Effector memory CD4-positive, alpha-beta T cell (primary cell): ENCODE data around the gene CCDC142.
"Not testable (repeated sequence)": the region's sequence is repeated elsewhere in the genome, so short reads cannot be mapped to it uniquely, and the experiment has no call there.

Experiments used
- DNase-seq, 3 donors: peaks; one replicate each; pipeline ENCODE4 v3.0.0-alpha.2; 2020
- H3K27ac ChIP-seq: 2 replicates; pipeline ENCODE4 v1.7.0; 2013; ENCODE audit warnings: mild to moderate bottlenecking, low read length, moderate library complexity; ENCODE audit not compliant: insufficient read depth, poor library complexity, severe bottlenecking
- H3K27me3 ChIP-seq: replicated peaks from 2 replicates; pipeline ENCODE4 v1.7.0; 2013; ENCODE audit warnings: mild to moderate bottlenecking, low read length; ENCODE audit not compliant: insufficient read depth, control insufficient read depth, poor library complexity, severe bottlenecking
- H3K36me3 ChIP-seq: 2 replicates; pipeline ENCODE4 v1.7.0; 2013; ENCODE audit warnings: mild to moderate bottlenecking, low read length, moderate library complexity; ENCODE audit not compliant: control insufficient read depth, insufficient read depth
- H3K4me1 ChIP-seq: 2 replicates; pipeline ENCODE4 v1.7.0; 2013; ENCODE audit warnings: low read length, mild to moderate bottlenecking; ENCODE audit not compliant: control insufficient read depth, insufficient read depth, poor library complexity, severe bottlenecking
- H3K4me3 ChIP-seq: 2 replicates; pipeline ENCODE4 v1.7.0; 2013; ENCODE audit warnings: low read length, low read depth, mild to moderate bottlenecking; ENCODE audit not compliant: insufficient read depth, poor library complexity, severe bottlenecking
- H3K9me3 ChIP-seq: 2 replicates; pipeline ENCODE4 v1.7.0; 2013; ENCODE audit warnings: mild to moderate bottlenecking, low read length, moderate library complexity; ENCODE audit not compliant: control insufficient read depth

Gene CCDC142

GRCh38 chr2:74483675-74484164 is 922 bp upstream of the CCDC142 start:
- Histone ChIP-seq H3K36me3 (peaks cover 14% of the 10 kb centered on the region), H3K4me3 (peak overlapping the region; percentile 100), H3K4me1 (peaks cover 21% of the 10 kb centered on the region), H3K27ac (peak overlapping the region; percentile 98)
- not testable (repeated sequence) for H3K27me3 ChIP-seq, H3K9me3 ChIP-seq, DNase-seq

- peak in 2 of 3 donors; percentile 27 to 41 for DNase-seq
- no peaks in the 10 kb centered on the region for H3K9me3 ChIP-seq
- peaks cover 21% of the 10 kb centered on the region for H3K4me1 ChIP-seq
- H3K36me3 ChIP-seq, result peaks cover 8% of the 10 kb centered on the region
- H3K27me3 ChIP-seq, result no peaks in the 10 kb centered on the region
- peak overlapping the region; percentile 100 for H3K4me3 ChIP-seq
- H3K27ac ChIP-seq, result peak overlapping the region; percentile 98
Observed at GRCh38 chr2:74481961-74482800, 617 bp downstream of the CCDC142 start.

GRCh38 chr2:74481431-74481830 is 1.4 kb downstream of the CCDC142 start:
- no peak for DNase-seq
- no peaks in the 10 kb centered on the region for H3K27me3 ChIP-seq
- H3K36me3 ChIP-seq, result peaks cover 8% of the 10 kb centered on the region
- H3K4me1 ChIP-seq, result peaks cover 21% of the 10 kb centered on the region
- H3K4me3 ChIP-seq, result peak overlapping the region; percentile 100
- H3K27ac ChIP-seq, result peak overlapping the region; percentile 98
- H3K9me3 ChIP-seq, result no peaks in the 10 kb centered on the region

GRCh38 chr2:74474899-74475298 is 7.9 kb downstream of the CCDC142 start:
- no peak for DNase-seq
- peaks cover 16% of the 10 kb centered on the region for H3K4me1 ChIP-seq
- no peak overlapping the region for H3K4me3 ChIP-seq

GRCh38 chr2:74474481-74474880 is 8.3 kb downstream of the CCDC142 start:
- Histone ChIP-seq H3K4me3 (no peak overlapping the region), H3K36me3 (peaks cover 8% of the 10 kb centered on the region), H3K27ac (no peak overlapping the region), H3K27me3 (no peaks in the 10 kb centered on the region), H3K4me1 (peaks cover 16% of the 10 kb centered on the region), H3K9me3 (no peaks in the 10 kb centered on the region)
- no peak for DNase-seq

More at GRCh38 chr2:74474899-74475298, 7.9 kb downstream of the CCDC142 start:
- Histone ChIP-seq H3K27me3 (no peaks in the 10 kb centered on the region), H3K36me3 (peaks cover 8% of the 10 kb centered on the region), H3K27ac (no peak overlapping the region), H3K9me3 (no peaks in the 10 kb centered on the region)

- Histone ChIP-seq H3K9me3 (no peaks in the 10 kb centered on the region), H3K27me3 (no peaks in the 10 kb centered on the region), H3K4me3 (peak overlapping the region; percentile 58), H3K36me3 (peaks cover 8% of the 10 kb centered on the region), H3K4me1 (peaks cover 16% of the 10 kb centered on the region), H3K27ac (peak overlapping the region; percentile 81)
- no peak for DNase-seq
Observed at GRCh38 chr2:74472945-74473258, 9.9 kb downstream of the CCDC142 start.

GRCh38 chr2:74472086-74472944 is 10.5 kb downstream of the CCDC142 start, which contains the start of gene MRPL53:
Gene MRPL53 (minus strand): TSS chr2:74472680. CDS start chr2:74472660, 20 bp downstream.
- Histone ChIP-seq H3K9me3 (no peaks in the 10 kb centered on the region), H3K27me3 (no peaks in the 10 kb centered on the region), H3K27ac (peak within 1 kb of the TSS; percentile 81), H3K4me1 (peaks cover 16% of the 10 kb centered on the region), H3K36me3 (peaks cover 8% of the 10 kb centered on the region), H3K4me3 (peak within 1 kb of the TSS; percentile 58)
- DNase-seq, result peak; percentile 91 to 96 (median 92)

- no peaks in the 10 kb centered on the region for H3K27me3 ChIP-seq
- DNase-seq, result no peak
- H3K36me3 ChIP-seq, result peaks cover 8% of the 10 kb centered on the region
- H3K9me3 ChIP-seq, result no peaks in the 10 kb centered on the region
- peak overlapping the region; percentile 58 for H3K4me3 ChIP-seq
- peaks cover 16% of the 10 kb centered on the region for H3K4me1 ChIP-seq
- peak overlapping the region; percentile 81 for H3K27ac ChIP-seq
Observed at GRCh38 chr2:74471332-74472065, 11.3 kb downstream of the CCDC142 start.

GRCh38 chr2:74470742-74471141 is 12.1 kb downstream of the CCDC142 start:
- Histone ChIP-seq H3K4me1 (peaks cover 16% of the 10 kb centered on the region), H3K27ac (peak overlapping the region; percentile 22)
- DNase-seq, H3K36me3 ChIP-seq, H3K9me3 ChIP-seq, H3K27me3 ChIP-seq, H3K4me3 ChIP-seq: not testable (repeated sequence)
